Left hindlimb (tissue), 1 donor: ENCODE data around the gene ARPC5.
"Not testable (repeated sequence)": the region's sequence is repeated elsewhere in the genome, so short reads cannot be mapped to it uniquely, and the experiment has no call there.

ENCODE experiments used
- DNase-seq: peaks from one replicate; pipeline ENCODE4 v3.0.0-alpha.2; 2018

The ARPC5 gene

DNA sequence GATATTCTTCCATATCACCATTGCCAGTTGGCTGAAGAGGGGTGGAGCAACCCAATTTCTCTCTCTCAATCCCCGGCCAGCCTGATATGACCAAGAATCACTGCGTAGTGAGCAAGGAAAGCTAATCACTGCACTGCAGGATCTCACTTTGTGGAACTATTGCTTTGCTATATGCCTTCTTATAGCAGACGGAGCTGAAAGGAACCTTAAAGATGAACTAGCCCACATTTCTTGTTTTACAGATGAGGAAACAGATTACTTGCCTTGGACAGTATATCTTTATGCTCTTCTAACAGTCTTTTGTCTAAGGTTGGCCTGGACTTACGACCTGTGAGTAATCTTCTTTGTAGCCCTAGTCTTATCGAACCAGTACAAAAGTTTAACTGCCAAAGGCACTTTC lies 9.9 kb upstream of the ARPC5 start:
- DNase-seq = no peak

DNA sequence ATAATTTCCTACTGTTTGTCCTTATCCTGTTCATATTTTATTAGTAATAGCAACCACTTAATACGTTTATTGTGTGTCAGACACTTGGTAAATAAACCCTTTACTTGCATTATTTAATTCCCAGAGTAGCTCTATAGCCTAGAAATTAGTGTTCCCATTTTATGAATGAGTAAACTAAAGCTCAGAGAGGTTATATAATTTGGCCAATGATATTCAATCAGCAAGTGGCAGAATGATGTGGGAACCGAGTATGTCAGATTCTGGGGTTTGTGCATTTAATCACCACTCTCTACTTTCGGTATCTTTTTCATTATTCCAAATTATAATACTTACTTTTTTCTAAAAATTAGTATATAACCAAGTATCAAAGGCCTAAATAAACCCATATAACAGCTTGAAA lies 6.6 kb upstream of the ARPC5 start:
- DNase-seq = no peak

GRCh38 chr1:183640193-183640592 lies 4.6 kb upstream of the ARPC5 start:
- DNase-seq = no peak

- no peak for DNase-seq
These were observed 3.2 kb upstream of the ARPC5 start for GRCh38 chr1:183638649-183639387.

- DNase-seq = no peak
These were observed 1.2 kb upstream of the ARPC5 start for GRCh38 chr1:183636783-183637182.

DNA sequence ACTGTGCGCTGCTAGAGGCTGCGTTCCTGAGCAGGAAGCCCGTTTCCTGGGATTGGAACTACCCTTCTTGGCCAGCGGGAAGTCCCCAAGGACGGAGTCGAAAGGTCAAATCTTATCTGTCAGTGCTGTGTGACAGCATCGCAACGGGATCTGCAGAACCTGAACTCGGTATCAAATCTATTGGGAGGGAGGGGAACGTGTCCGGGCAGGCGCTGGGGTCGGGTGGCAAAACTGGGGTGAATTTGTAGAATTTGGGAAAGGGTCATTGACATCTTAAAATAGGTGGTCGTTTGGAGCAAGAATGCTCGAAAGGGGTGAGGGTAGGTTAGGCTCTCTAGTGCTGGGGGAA lies 725 bp upstream of the ARPC5 start:
- DNase-seq = no peak

DNA sequence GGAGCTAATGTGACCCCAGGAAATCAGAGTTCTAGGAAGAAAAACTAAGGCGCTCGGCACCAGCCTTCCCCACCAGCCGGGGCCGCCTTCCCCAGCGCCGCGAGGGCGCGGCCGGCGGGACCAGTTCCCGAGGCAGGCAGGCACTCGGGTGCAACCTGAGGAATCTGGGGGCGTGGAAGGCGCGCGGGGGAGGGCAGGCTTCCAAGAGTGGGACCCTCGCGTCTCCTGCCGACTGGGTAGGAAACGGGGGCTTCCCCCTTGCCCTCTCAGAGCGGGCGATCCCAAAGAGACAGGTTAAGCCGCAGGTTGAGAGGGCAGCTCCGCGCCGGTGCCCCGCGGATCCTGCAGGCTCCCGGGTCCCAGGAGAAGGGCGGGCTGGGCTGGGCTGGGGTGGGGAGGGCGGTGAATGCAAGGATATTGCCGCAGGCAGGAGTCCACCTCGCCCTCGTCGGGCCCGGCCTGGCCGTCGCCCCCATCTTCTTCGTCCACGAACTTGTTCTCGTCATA lies 431 bp downstream of the ARPC5 start:
- DNase-seq = peak; percentile 67

GRCh38 chr1:183634429-183635065 lies 1.0 kb downstream of the ARPC5 start:
- no peak for DNase-seq

GRCh38 chr1:183633676-183634343 lies 1.8 kb downstream of the ARPC5 start:
- no peak for DNase-seq

GRCh38 chr1:183632964-183633363 lies 2.6 kb downstream of the ARPC5 start:
- DNase-seq = no peak

DNA sequence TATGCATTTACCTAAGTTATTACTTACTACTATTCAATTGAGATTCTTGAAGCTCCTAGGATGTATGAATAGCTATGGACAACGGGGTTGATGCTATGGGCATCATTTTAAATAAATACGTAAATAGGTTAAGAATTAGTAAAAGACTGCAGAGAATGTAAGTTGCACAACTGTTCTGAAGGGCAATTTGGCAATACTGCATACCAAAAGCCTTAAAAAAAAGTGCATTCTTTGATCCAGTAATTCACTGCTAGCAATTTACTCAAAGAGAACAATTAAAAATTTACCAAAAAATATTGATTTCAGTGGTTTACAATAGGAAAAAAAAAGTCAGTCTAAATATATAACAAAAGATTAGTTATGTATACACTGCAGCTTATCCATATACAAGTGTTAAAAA lies 3.5 kb downstream of the ARPC5 start:
- no peak for DNase-seq

- no peak for DNase-seq
These were observed 4.8 kb downstream of the ARPC5 start for GRCh38 chr1:183630748-183631147.

GRCh38 chr1:183628537-183628936 lies 7.0 kb downstream of the ARPC5 start:
- no peak for DNase-seq

GRCh38 chr1:183626236-183626635 lies 9.3 kb downstream of the ARPC5 start:
- not testable (repeated sequence) for DNase-seq

GRCh38 chr1:183622884-183623785 lies 12.4 kb downstream of the ARPC5 start:
- DNase-seq = peak; percentile 52

DNA sequence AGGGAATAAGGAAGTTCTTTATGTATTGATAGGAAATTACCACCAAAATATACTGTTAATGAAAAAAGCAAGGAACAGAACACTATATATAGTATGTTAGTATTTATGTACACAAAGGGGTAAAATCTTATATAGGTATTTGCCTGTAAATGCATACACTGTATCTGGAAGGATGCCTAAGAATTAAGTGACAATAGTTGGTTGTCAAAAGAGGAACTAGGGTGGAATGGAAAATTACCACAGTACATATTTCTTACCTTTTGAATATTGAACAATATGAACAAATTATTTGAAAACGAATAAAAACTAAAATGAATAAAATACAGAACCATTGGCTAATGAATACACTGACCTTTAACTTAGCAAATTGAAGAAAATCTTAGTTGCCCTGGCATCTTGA lies 13.6 kb downstream of the ARPC5 start:
- DNase-seq = no peak

GRCh38 chr1:183620311-183620710 lies 15.3 kb downstream of the ARPC5 start:
- DNase-seq = no peak

DNA sequence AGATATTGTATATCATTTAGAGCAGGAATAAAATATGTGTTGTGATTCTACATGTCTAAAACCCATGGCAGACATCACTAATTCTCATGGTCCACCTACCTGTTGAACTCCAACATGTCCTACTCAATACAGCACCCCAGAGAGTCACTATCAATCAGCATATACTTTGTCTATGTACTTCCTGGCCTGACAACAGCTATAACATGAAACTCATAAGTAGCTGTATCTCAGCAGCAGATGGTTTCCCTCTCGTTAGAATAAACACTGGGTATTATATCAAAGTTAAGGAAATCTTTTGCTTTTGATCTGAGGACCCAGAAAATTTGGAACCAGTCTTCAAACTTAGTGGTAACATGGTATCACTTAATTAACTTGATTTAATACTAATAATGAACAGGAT lies 15.8 kb downstream of the ARPC5 start:
- DNase-seq = no peak

- DNase-seq = not testable (repeated sequence)
These were observed 17.4 kb downstream of the ARPC5 start for GRCh38 chr1:183618202-183618601.

GRCh38 chr1:183612975-183613374 lies 22.6 kb downstream of the ARPC5 start:
- DNase-seq = not testable (repeated sequence)

GRCh38 chr1:183612407-183612806 lies 23.2 kb downstream of the ARPC5 start:
- DNase-seq = no peak

DNA sequence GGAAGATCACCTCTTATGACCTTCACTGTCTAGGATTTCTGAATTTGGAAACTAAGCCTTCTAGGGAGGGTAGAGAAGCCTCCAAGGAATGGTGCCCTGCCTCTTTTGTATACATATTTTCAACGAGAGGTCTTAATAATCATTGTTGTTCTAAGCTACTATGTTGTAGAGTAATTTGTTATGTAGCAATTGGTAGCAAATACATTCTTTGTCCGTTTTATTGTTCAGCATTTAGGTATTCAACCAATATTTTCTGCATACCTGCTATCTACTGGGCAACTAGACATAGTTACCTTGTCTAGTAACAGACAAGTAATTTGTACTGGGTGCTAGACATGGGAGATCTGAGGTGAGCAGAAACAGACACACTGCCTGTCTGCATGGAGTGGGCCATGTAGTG lies 24.6 kb downstream of the ARPC5 start:
- DNase-seq = no peak
